ENCODE results near the gene RHAG. TPM values are rescaled to one million over a fixed set of nuclear protein-coding genes. Genes with fewer than 3 reads are reported as not detected.

RHAG gene
- total RNA-seq, 2 experiments from 2014 or later = not detected

GRCh38 chr6:49557177-49557576, 79.5 kb downstream of the RHAG start:
- Mint-ChIP-seq H3K9me3 (no peaks in the 10 kb centered on the region), H3K27ac (no peak overlapping the region), H3K4me1 (ENCODE audit: low read depth) (no peaks in the 10 kb centered on the region), H3K4me3 (no peak overlapping the region), H3K27me3 (peaks cover 17% of the 10 kb centered on the region), H3K36me3 (ENCODE audit: low read depth) (no peaks in the 10 kb centered on the region)
- Histone ChIP-seq H3K36me3 (ENCODE audit: insufficient read depth, low read length) (no peaks in the 10 kb centered on the region), H3K27me3 (ENCODE audit: control insufficient read depth in 1 of 2, insufficient read depth in 2 of 2, low read length in 2 of 2) (peaks cover 2 to 6% of the 10 kb centered on the region in 2 experiments), H3K4me1 (ENCODE audit: insufficient read depth, low read length) (no peaks in the 10 kb centered on the region), H3K4me3 (ENCODE audit: low read length) (no peak overlapping the region), H3K27ac (ENCODE audit: low read depth in 1 of 2, low read length in 2 of 2) (no peak overlapping the region), H3K9me3 (ENCODE audit: control insufficient read depth in 1 of 2, insufficient read depth in 1 of 2, low read length in 2 of 2) (no peaks in the 10 kb centered on the region)
- DNase-seq = no peak
- no peak for ATAC-seq (ENCODE audit: poor library complexity)
- TF ChIP-seq CTCF (IDR thresholded peaks at IDR 0.05) = no peak
- ChIA-PET CTCF (no interaction called here), POLR2A (interaction anchor here (0.6 kb wide), 1 partner anchor 47 kb away, joined by 4 read pairs; no protein-coding TSS in a partner anchor)
- intact Hi-C loops (cut with DNase I, micrococcal nuclease) = no loop called here

GRCh38 chr6:49556429-49556837, 80.2 kb downstream of the RHAG start:
- Mint-ChIP-seq H3K36me3 (ENCODE audit: low read depth) (no peaks in the 10 kb centered on the region), H3K4me1 (ENCODE audit: low read depth) (peaks cover 6% of the 10 kb centered on the region), H3K27ac (no peak overlapping the region), H3K4me3 (no peak overlapping the region), H3K9me3 (no peaks in the 10 kb centered on the region), H3K27me3 (peaks cover 18% of the 10 kb centered on the region)
- Histone ChIP-seq H3K27ac (ENCODE audit: low read depth in 1 of 2, low read length in 2 of 2) (no peak overlapping the region), H3K27me3 (ENCODE audit: control insufficient read depth in 1 of 2, insufficient read depth in 2 of 2, low read length in 2 of 2) (peaks cover 3 to 6% of the 10 kb centered on the region in 2 experiments), H3K4me3 (ENCODE audit: low read length) (no peak overlapping the region), H3K4me1 (ENCODE audit: insufficient read depth, low read length) (peaks cover under 1% of the 10 kb centered on the region), H3K9me3 (ENCODE audit: control insufficient read depth in 1 of 2, insufficient read depth in 1 of 2, low read length in 2 of 2) (no peaks in the 10 kb centered on the region), H3K36me3 (ENCODE audit: insufficient read depth, low read length) (no peaks in the 10 kb centered on the region)
- no peak for DNase-seq
- intact Hi-C loops (cut with DNase I, micrococcal nuclease) = no loop called here
- TF ChIP-seq CTCF (IDR thresholded peaks at IDR 0.05) = no peak
- no peak for ATAC-seq (ENCODE audit: poor library complexity)
- CTCF ChIA-PET = no interaction called here
- POLR2A ChIA-PET = no interaction called here

GRCh38 chr6:49555951-49556350, 80.7 kb downstream of the RHAG start:
- CTCF ChIA-PET = no interaction called here
- Histone ChIP-seq H3K36me3 (ENCODE audit: insufficient read depth, low read length) (no peaks in the 10 kb centered on the region), H3K9me3 (ENCODE audit: control insufficient read depth in 1 of 2, insufficient read depth in 1 of 2, low read length in 2 of 2) (peaks cover 0 to 4% of the 10 kb centered on the region in 2 experiments), H3K27ac (ENCODE audit: low read depth in 1 of 2, low read length in 2 of 2) (no peak overlapping the region), H3K4me3 (ENCODE audit: low read length) (no peak overlapping the region), H3K27me3 (ENCODE audit: control insufficient read depth in 1 of 2, insufficient read depth in 2 of 2, low read length in 2 of 2) (peaks cover 6 to 8% of the 10 kb centered on the region in 2 experiments), H3K4me1 (ENCODE audit: insufficient read depth, low read length) (peaks cover 5% of the 10 kb centered on the region)
- peaks cover 19% of the 10 kb centered on the region for H3K27me3 Mint-ChIP-seq
- no peak overlapping the region for H3K4me3 Mint-ChIP-seq
- no peak for DNase-seq
- intact Hi-C loops (cut with DNase I, micrococcal nuclease) = no loop called here
- H3K36me3 Mint-ChIP-seq (ENCODE audit: low read depth) = no peaks in the 10 kb centered on the region
- H3K4me1 Mint-ChIP-seq (ENCODE audit: low read depth) = peaks cover 10% of the 10 kb centered on the region
- TF ChIP-seq CTCF (IDR thresholded peaks at IDR 0.05) = no peak
- POLR2A ChIA-PET = no interaction called here
- H3K27ac Mint-ChIP-seq = no peak overlapping the region
- no peak for ATAC-seq (ENCODE audit: poor library complexity)
- no peaks in the 10 kb centered on the region for H3K9me3 Mint-ChIP-seq

Other genes starting within 250 kb of the RHAG start
- 1 to 10 TPM; 6.4 to 7.2 TPM for gene MMUT, start 173.6 kb downstream of the RHAG start, total RNA-seq
- gene CENPQ, start 173.5 kb downstream of the RHAG start, total RNA-seq = under 1 TPM; 0.14 to 0.30 TPM
- gene GLYATL3, start 136.9 kb downstream of the RHAG start, total RNA-seq = not detected
- not detected for gene C6orf141, start 86.2 kb downstream of the RHAG start, total RNA-seq
- not detected for gene CRISP2, start 76.7 kb upstream of the RHAG start, total RNA-seq
- not detected for gene CRISP3, start 107.5 kb upstream of the RHAG start, total RNA-seq
- gene PGK2, start 150.4 kb upstream of the RHAG start, total RNA-seq = not detected
- gene CRISP1, start 229.7 kb upstream of the RHAG start, total RNA-seq = not detected